BE2C (cell line): ENCODE measurements around the gene GPR85.

ENCODE experiments used
- DNase-seq: peaks from one replicate; pipeline ENCODE4 v3.0.0-alpha.2; 2020
- H3K27me3 ChIP-seq: fragments of 250-450 bp; sonication (Bioruptor Pico); 2 replicates; pipeline ENCODE4 v1.5.1; 2020; ENCODE audit warnings: mild to moderate bottlenecking
- H3K36me3 ChIP-seq: fragments of 250-450 bp; sonication (Bioruptor Pico); 2 replicates; pipeline ENCODE4 v1.5.1; 2020; ENCODE audit warnings: mild to moderate bottlenecking
- H3K4me1 ChIP-seq: fragments of 250-450 bp; sonication (Bioruptor Pico); 2 replicates; pipeline ENCODE4 v1.5.1; 2020
- H3K4me3 ChIP-seq: 2 replicates; pipeline ENCODE4 v1.5.1; 2011; ENCODE audit warnings: low read depth, low read length
- H3K9me3 ChIP-seq: fragments of 250-450 bp; sonication (Bioruptor Pico); 2 replicates; pipeline ENCODE4 v1.5.1; 2020
- CTCF ChIP-seq: IDR thresholded peaks from 2 replicates; pipeline ENCODE4 v1.5.1; 2012; ENCODE audit warnings: mild to moderate bottlenecking, low read depth, low read length

GPR85 gene

GRCh38 chr7:113046453-113046852, 40.2 kb downstream of the GPR85 start:
- TF ChIP-seq CTCF, result no peak
- Histone ChIP-seq H3K4me1 (no peaks in the 10 kb centered on the region), H3K36me3 (no peaks in the 10 kb centered on the region), H3K9me3 (no peaks in the 10 kb centered on the region), H3K27me3 (no peaks in the 10 kb centered on the region; the same call in none of the 2 replicates), H3K4me3 (no peak overlapping the region)
- no peak for DNase-seq

- no peak for TF ChIP-seq CTCF
- no peaks in the 10 kb centered on the region for H3K4me1 ChIP-seq
- no peaks in the 10 kb centered on the region for H3K36me3 ChIP-seq
- no peak for DNase-seq
- H3K9me3 ChIP-seq, result no peaks in the 10 kb centered on the region
- H3K27me3 ChIP-seq, result no peaks in the 10 kb centered on the region; the same call in none of the 2 replicates
- no peak overlapping the region for H3K4me3 ChIP-seq
Measured at GRCh38 chr7:113045379-113045778, 41.2 kb downstream of the GPR85 start.

- Histone ChIP-seq H3K9me3 (no peaks in the 10 kb centered on the region), H3K27me3 (no peaks in the 10 kb centered on the region; the same call in none of the 2 replicates), H3K36me3 (no peaks in the 10 kb centered on the region), H3K4me3 (no peak overlapping the region), H3K4me1 (no peaks in the 10 kb centered on the region)
- DNase-seq, result no peak
- no peak for TF ChIP-seq CTCF
Measured at GRCh38 chr7:113044394-113044793, 42.2 kb downstream of the GPR85 start.

GRCh38 chr7:113040849-113041248, 45.8 kb downstream of the GPR85 start:
- Histone ChIP-seq H3K9me3 (no peaks in the 10 kb centered on the region), H3K27me3 (no peaks in the 10 kb centered on the region; the same call in none of the 2 replicates), H3K4me3 (no peak overlapping the region), H3K36me3 (no peaks in the 10 kb centered on the region), H3K4me1 (no peaks in the 10 kb centered on the region)
- no peak for DNase-seq
- no peak for TF ChIP-seq CTCF

GRCh38 chr7:113033959-113034358, 52.7 kb downstream of the GPR85 start:
- DNase-seq, result no peak
- H3K36me3 ChIP-seq, result no peaks in the 10 kb centered on the region
- no peaks in the 10 kb centered on the region for H3K4me1 ChIP-seq
- H3K27me3 ChIP-seq, result no peaks in the 10 kb centered on the region; the same call in 1 of the 2 replicates
- H3K9me3 ChIP-seq, result no peaks in the 10 kb centered on the region
- no peak overlapping the region for H3K4me3 ChIP-seq
- no peak for TF ChIP-seq CTCF
